GM12878 (cell line): Measurements from ENCODE around the gene TMEM150B. TPM values are rescaled to one million over a fixed set of nuclear protein-coding genes. Genes with fewer than 3 reads are reported as not detected.

ENCODE experiments used
- ATAC-seq: fragments of 200-7000 bp; cut with Tn5 transposase; 3 replicates; pipeline ENCODE4 v1.9.1; 2020; ENCODE audit warnings: mild to moderate bottlenecking, moderate library complexity
- BruUV-seq: library from RNA; stranded (reverse); fragments of 400-500 nt; replicated peaks from 2 replicates; lab custom pipeline; 2021; lab: Mats Ljungman, UMichigan
- CTCF ChIA-PET: fragments of 300-600 bp; sonication (Branson Sonifier 250); formaldehyde crosslinking; extraction: SDS; loops from one replicate; lab custom pipeline; 2021; ENCODE audit warnings: inconsistent platforms; lab: Yijun Ruan, JAX
- POLR2A ChIA-PET: fragments of 350-600 bp; formaldehyde crosslinking; extraction: SDS; loops from one replicate; lab custom pipeline; 2021; ENCODE audit warnings: inconsistent platforms; lab: Charles Lee
- RAD21 ChIA-PET: fragments of 300-600 bp; sonication (Branson Sonifier 250); formaldehyde crosslinking; loops from one replicate; lab custom pipeline; 2023; ENCODE audit warnings: antibody characterized with exemption; ENCODE audit not compliant: unreplicated experiment; lab: Charles Lee
- SMC1A ChIA-PET: fragments of 300-600 bp; sonication (Branson Sonifier 250); formaldehyde crosslinking; loops from one replicate; lab custom pipeline; 2023; ENCODE audit not compliant: unreplicated experiment, uncharacterized antibody; lab: Charles Lee
- DNase-seq: peaks from one replicate; pipeline ENCODE4 v3.0.0-alpha.2; 2011; ENCODE audit warnings: low read depth, low spot score
- FAIRE-seq: peaks from 3 replicates; lab custom pipeline; 2011; peaks lifted over from hg19 to GRCh38; lab: Jason Lieb, UNC
- H2AFZ ChIP-seq: 2 replicates; pipeline ENCODE4 v1.6.0; 2011; ENCODE audit warnings: low read depth, low read length, control low read depth; ENCODE audit not compliant: control insufficient read depth
- H3K27ac ChIP-seq: 2 replicates; pipeline ENCODE4 v1.5.1; 2011; ENCODE audit warnings: control low read depth; ENCODE audit not compliant: control insufficient read depth, insufficient read depth
- H3K27me3 ChIP-seq, 2 experiments: replicated peaks in 1 of 2; 2 replicates each; pipeline versions ENCODE4 v1.6.0 to v1.6.1; 2011; ENCODE audit warnings: low read length in 1 of 2; ENCODE audit not compliant: control insufficient read depth in 2 of 2, insufficient read depth in 2 of 2
- H3K36me3 ChIP-seq, 2 experiments: 2 replicates each; pipeline ENCODE4 v1.5.1; 2011; ENCODE audit warnings: low read length in 1 of 2; ENCODE audit not compliant: control insufficient read depth in 2 of 2, insufficient read depth in 2 of 2
- H3K4me1 ChIP-seq: 2 replicates; pipeline ENCODE4 v1.6.1; 2011; ENCODE audit warnings: mild to moderate bottlenecking, low read length, moderate library complexity, mixed read lengths; ENCODE audit not compliant: control insufficient read depth, insufficient read depth
- H3K4me2 ChIP-seq: 2 replicates; pipeline ENCODE4 v1.6.0; 2011; ENCODE audit warnings: control low read depth; ENCODE audit not compliant: control insufficient read depth, insufficient read depth
- H3K4me3 ChIP-seq: fragments of 200-600 bp; sonication (generic); 2 replicates; pipeline ENCODE4 v1.5.1; 2016
- H3K79me2 ChIP-seq: 2 replicates; pipeline ENCODE4 v1.6.0; 2011; ENCODE audit warnings: low read length; ENCODE audit not compliant: control insufficient read depth, insufficient read depth
- H3K9ac ChIP-seq: 2 replicates; pipeline ENCODE4 v1.8.0; 2011; ENCODE audit warnings: low read length, control low read depth, mixed read lengths; ENCODE audit not compliant: control insufficient read depth, insufficient read depth
- H3K9me3 ChIP-seq: replicated peaks from 3 replicates; pipeline ENCODE4 v1.5.1; 2011; ENCODE audit warnings: mild to moderate bottlenecking, low read length; ENCODE audit not compliant: control insufficient read depth, insufficient read depth
- H4K20me1 ChIP-seq: 2 replicates; pipeline ENCODE4 v1.6.0; 2011; ENCODE audit not compliant: control insufficient read depth, insufficient read depth
- ATF7 ChIP-seq: fragments of 450-650 bp; IDR thresholded peaks from 2 replicates; pipeline ENCODE4 v1.6.1; 2016; ENCODE audit warnings: low read depth, mild to moderate bottlenecking
- CHD2 ChIP-seq: IDR thresholded peaks from 2 replicates; pipeline ENCODE4 v1.6.1; 2011; ENCODE audit warnings: low read depth, low read length, improper control_type of control experiment, borderline replicate concordance
- CTCF ChIP-seq, 3 experiments: IDR thresholded peaks in 2 of 3; conservative IDR thresholded peaks in 1 of 3; 2 replicates each; pipeline ENCODE4 v1.5.1; 2011; ENCODE audit warnings: low read depth in 3 of 3, low read length in 3 of 3, mild to moderate bottlenecking in 3 of 3, control low read depth in 2 of 3, moderate library complexity in 2 of 3, inconsistent platforms in 1 of 3, mixed read lengths in 1 of 3; ENCODE audit not compliant: control insufficient read depth in 2 of 3, insufficient read depth in 1 of 3; ENCODE audit errors: extremely low read depth in 1 of 3
- EP300 ChIP-seq, 2 experiments: fragments of 150-350 bp in 1 of 2; IDR thresholded peaks; 2 replicates each; pipeline ENCODE4 v1.6.1; 2011 to 2012; ENCODE audit warnings: low read depth in 2 of 2, low read length in 2 of 2, borderline replicate concordance in 1 of 2, improper control_type of control experiment in 1 of 2, inconsistent platforms in 1 of 2; ENCODE audit not compliant: control insufficient read depth in 1 of 2
- HSF1 ChIP-seq: fragments of 150-350 bp; IDR thresholded peaks from 2 replicates; pipeline ENCODE4 v1.6.1; 2014; ENCODE audit warnings: mild to moderate bottlenecking, low read depth, low read length
- IKZF1 ChIP-seq: fragments of 450-650 bp; conservative IDR thresholded peaks from 2 replicates; pipeline ENCODE4 v1.6.1; 2017; ENCODE audit warnings: antibody characterized with exemption, mild to moderate bottlenecking
- JUNB ChIP-seq: IDR thresholded peaks from 2 replicates; pipeline ENCODE4 v1.6.1; 2016; ENCODE audit warnings: antibody characterized with exemption, mild to moderate bottlenecking
- NR2F1 ChIP-seq: fragments of 450-650 bp; conservative IDR thresholded peaks from 2 replicates; pipeline ENCODE4 v1.6.1; 2017; ENCODE audit warnings: mild to moderate bottlenecking
- PRDM15 ChIP-seq: fragments of 450-650 bp; formaldehyde crosslinking; IDR thresholded peaks from 2 replicates; pipeline ENCODE4 v1.4.0; 2020; ENCODE audit warnings: mild to moderate bottlenecking, moderate library complexity
- SMC3 ChIP-seq: IDR thresholded peaks from 2 replicates; pipeline ENCODE4 v1.6.1; 2011; ENCODE audit warnings: low read length, improper control_type of control experiment, borderline replicate concordance
- TBL1XR1 ChIP-seq: IDR thresholded peaks from 2 replicates; pipeline ENCODE4 v1.6.1; 2012; ENCODE audit warnings: low read depth, low read length, improper control_type of control experiment
- ZNF24 ChIP-seq: fragments of 450-650 bp; IDR thresholded peaks from 2 replicates; pipeline ENCODE4 v1.6.1; 2017; ENCODE audit warnings: antibody characterized with exemption, mild to moderate bottlenecking
- WGBS: methylation state at CpG from one replicate; pipeline ENCODE4 v1.1.6; 2016; ENCODE audit warnings: low lambda C conversion rate; ENCODE audit not compliant: insufficient replicate concordance, insufficient coverage; ENCODE audit errors: missing lambda C conversion rate; 5-methylcytosine and 5-hydroxymethylcytosine counted together
- in situ Hi-C: fragments of 300-500 bp; cut with MboI; formaldehyde crosslinking; loops from 9 replicates; pipeline ENCODE4 v1.14.3; 2018; ENCODE audit warnings: mixed read lengths
- intact Hi-C: fragments of 100-400 bp; cut with micrococcal nuclease; formaldehyde crosslinking; loops from one replicate; pipeline ENCODE4 v1.14.2; 2022; ENCODE audit not compliant: unreplicated experiment
- polyA plus RNA-seq, 11 experiments: library from polyadenylated mRNA; depleted of rRNA in 4 of 11; unstranded in 6 of 11; stranded (reverse) in 5 of 11; fragments of >200 nt; fragmentation: Nextera tagmentation in 4 of 11; fragmentation: Illumina TruSeq in 1 of 11; extraction: Ambion mirVana in 4 of 11; extraction: Trizol in 1 of 11; gene quantifications; 1 replicate in 1 of 11; 2 replicates in 10 of 11; pipeline versions ENCODE4 v1.2.1 to v1.2.3, GENCODE V29; 2011 to 2016; ENCODE audit warnings: inconsistent platforms in 2 of 11, missing spikeins in 2 of 11, low read depth in 1 of 11
- total RNA-seq, 4 experiments: library from RNA; depleted of rRNA in 3 of 4; stranded (reverse); fragments of >200 nt in 3 of 4; fragmentation: Illumina TruSeq in 1 of 4; extraction: Trizol in 1 of 4; gene quantifications; 2 replicates each; pipeline versions ENCODE4 v1.2.1 to v1.2.3, GENCODE V29; 2013 to 2021

The TMEM150B gene
- total and polyA plus RNA-seq, 10 of the 15 experiments (the other 5 are each of a cell fraction or from before 2014, with no cell fraction given) = 0.09 to 0.23 (median 0.18) TPM; not detected in 6

GRCh38 chr19:55358943-55359908 lies 34.1 kb upstream of the TMEM150B start:
- Histone ChIP-seq H3K4me3 (no peak overlapping the region), H4K20me1 (no peaks in the 10 kb centered on the region), H3K9me3 (no peaks in the 10 kb centered on the region), H2AFZ (no peak overlapping the region), H3K4me2 (no peak overlapping the region), H3K36me3 (no peaks in the 10 kb centered on the region), H3K79me2 (no peaks in the 10 kb centered on the region), H3K4me1 (no peaks in the 10 kb centered on the region), H3K27ac (no peak overlapping the region), H3K9ac (no peak overlapping the region), H3K27me3 (peaks cover 0 to 6% of the 10 kb centered on the region in 2 experiments; a peak in 3 of 4 replicates)
- intact Hi-C loops (no loop called here), in situ Hi-C loops (no loop called here)
- ChIA-PET CTCF (no interaction called here), POLR2A (interaction anchor here (0.7 kb wide), 1 partner anchor 34 kb away, joined by 4 read pairs; the partner anchor contains the start of gene TMEM150B), SMC1A (no interaction called here), RAD21 (interaction anchor here (1.3 kb wide), 1 partner anchor 20 kb away, joined by 3 read pairs; the partner anchor contains the start of gene KMT5C)
- no peak for DNase-seq
- BruUV-seq = no TSS peak
- no peak for TF ChIP-seq CTCF (IDR thresholded peaks at IDR 0.05 in 2 of 3, conservative IDR thresholded peaks at IDR 0.05 in 1 of 3; ENCODE audit: control insufficient read depth in 2 of 3, extremely low read depth in 1 of 3, insufficient read depth in 1 of 3, low read depth in 3 of 3, low read length in 3 of 3)
- no peak for TF ChIP-seq JUNB
- TF ChIP-seq EP300 (IDR thresholded peaks at IDR 0.05; ENCODE audit: borderline replicate concordance in 1 of 2, control insufficient read depth in 1 of 2, low read depth in 2 of 2, low read length in 2 of 2) = no peak
- TF ChIP-seq NR2F1 = no peak
- TF ChIP-seq SMC3 = no peak
- no peak for TF ChIP-seq HSF1
- no peak for TF ChIP-seq PRDM15 (CRISPR knock-in tag)
- TF ChIP-seq ATF7 = no peak
- no peak for TF ChIP-seq CHD2
- no peak for TF ChIP-seq IKZF1
- TF ChIP-seq TBL1XR1 = no peak
- TF ChIP-seq ZNF24 = no peak
- ATAC-seq = no peak; the same call in 2 of the 3 replicates
- 43% methylated on average over 28 of the region's 32 CpGs for WGBS
- FAIRE-seq = no peak
